MCF 10A (cell line): ENCODE data around the gene RPRML. TPM values are rescaled to one million over a fixed set of nuclear protein-coding genes. Genes with fewer than 3 reads are reported as not detected.

ENCODE experiments used
- BruUV-seq: library from RNA; stranded (reverse); fragments of 400-500 nt; replicated peaks from 2 replicates; lab custom pipeline; 2021; lab: Mats Ljungman, UMichigan
- CTCF ChIA-PET: fragments of 300-600 bp; sonication (Branson Sonifier 250); formaldehyde crosslinking; extraction: SDS; loops from one replicate; lab custom pipeline; 2021; ENCODE audit warnings: antibody characterized with exemption, inconsistent platforms; lab: Yijun Ruan, JAX
- POLR2A ChIA-PET: fragments of 300-600, 350-650 bp; sonication (Branson Sonifier 250); formaldehyde crosslinking; extraction: SDS; loops from one replicate; lab custom pipeline; 2020; ENCODE audit warnings: antibody characterized with exemption, inconsistent platforms; lab: Yijun Ruan, JAX
- DNase-seq: peaks from one replicate; pipeline ENCODE4 v3.0.0-alpha.2; 2018; ENCODE audit not compliant: unreplicated experiment
- H3K27ac Mint-ChIP-seq: one replicate; pipeline ENCODE4 v1.8.0; 2022; ENCODE audit warnings: mild to moderate bottlenecking, low read depth, mixed read lengths; ENCODE audit not compliant: unreplicated experiment
- H3K27me3 Mint-ChIP-seq: one replicate; pipeline ENCODE4 v1.8.0; 2022; ENCODE audit warnings: mixed read lengths; ENCODE audit not compliant: insufficient read depth, unreplicated experiment
- H3K36me3 Mint-ChIP-seq: one replicate; pipeline ENCODE4 v1.8.0; 2022; ENCODE audit warnings: mild to moderate bottlenecking, moderate library complexity, mixed read lengths; ENCODE audit not compliant: insufficient read depth, unreplicated experiment
- H3K4me1 Mint-ChIP-seq: one replicate; pipeline ENCODE4 v1.8.0; 2022; ENCODE audit warnings: mixed read lengths; ENCODE audit not compliant: insufficient read depth, unreplicated experiment
- H3K4me3 Mint-ChIP-seq: one replicate; pipeline ENCODE4 v1.8.0; 2022; ENCODE audit warnings: mild to moderate bottlenecking, moderate library complexity, mixed read lengths; ENCODE audit not compliant: unreplicated experiment
- H3K9me3 Mint-ChIP-seq: one replicate; pipeline ENCODE4 v1.8.0; 2022; ENCODE audit warnings: mixed read lengths; ENCODE audit not compliant: unreplicated experiment
- intact Hi-C: fragments of 100-400 bp; cut with micrococcal nuclease; formaldehyde crosslinking; loops from 2 replicates; pipeline ENCODE4 v1.14.1; 2022
- total RNA-seq: library from RNA; stranded (reverse); gene quantifications from 2 replicates; pipeline ENCODE4 v1.2.3, GENCODE V29; 2022
- TF ChIP-seq, protein P1 (sequence below): fragments of 200-600 bp; IDR thresholded peaks from one replicate; pipeline ENCODE4 v1.8.0; 2022; ENCODE audit warnings: antibody characterized with exemption, mild to moderate bottlenecking; ENCODE audit not compliant: unreplicated experiment

RPRML gene
- total RNA-seq, 1 experiment from 2014 or later: not detected

DNA sequence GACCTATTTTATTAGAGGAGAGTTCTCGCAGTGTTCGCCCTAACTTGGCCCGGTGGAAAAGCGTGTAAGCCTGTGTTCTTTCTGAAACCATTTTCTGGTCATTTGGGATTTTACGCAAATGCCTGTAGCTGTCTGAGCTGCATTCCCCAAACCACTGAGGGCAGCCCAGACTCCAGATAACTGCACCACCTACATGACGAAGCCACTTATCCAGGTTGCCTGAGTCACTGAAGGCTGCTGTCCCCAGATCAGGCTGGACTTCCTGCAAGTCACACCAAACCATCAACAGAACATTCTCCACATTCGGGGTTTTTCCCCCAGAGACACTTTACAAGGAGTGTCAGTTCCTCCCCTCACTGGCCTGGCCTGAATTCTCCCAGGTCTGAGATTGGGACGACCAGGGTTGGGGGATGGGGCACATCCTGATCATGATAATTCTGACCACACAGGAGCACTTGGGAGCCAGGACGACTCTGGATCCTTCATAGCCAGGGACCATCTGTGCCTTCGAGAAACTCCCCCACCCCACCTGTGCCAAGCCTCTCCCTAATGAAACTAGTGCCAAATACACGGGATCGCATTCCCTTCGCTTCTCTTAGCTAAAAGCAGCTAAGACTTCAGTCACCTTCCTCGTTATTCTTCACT, 2.3 kb downstream of the RPRML start:
- intact Hi-C loops: no loop called here

DNA sequence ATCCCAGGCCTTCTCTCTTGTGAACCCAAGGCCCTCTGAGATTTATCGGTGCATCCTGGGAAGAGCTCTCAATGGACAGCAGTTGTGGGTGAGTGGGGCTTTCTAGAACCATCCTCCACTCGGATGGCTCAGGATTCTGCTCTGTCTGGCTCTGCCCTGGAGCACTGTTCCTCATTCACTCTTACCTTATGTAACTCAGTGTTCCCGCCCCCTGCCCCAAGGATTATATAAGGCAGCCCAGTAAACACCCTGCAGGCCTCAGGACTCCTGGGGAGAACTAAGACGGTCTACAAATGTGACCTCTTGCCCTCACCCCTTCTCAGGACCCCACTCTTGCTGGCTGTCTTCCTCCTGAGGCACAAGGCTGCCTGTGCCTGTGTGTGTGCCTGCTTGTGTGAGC, 3.8 kb downstream of the RPRML start:
- Mint-ChIP-seq H3K27ac (no peak overlapping the region), H3K4me1 (no peaks in the 10 kb centered on the region), H3K4me3 (no peak overlapping the region), H3K9me3 (no peaks in the 10 kb centered on the region), H3K36me3 (no peaks in the 10 kb centered on the region), H3K27me3 (peaks cover 81% of the 10 kb centered on the region)
- BruUV-seq: no TSS peak
- POLR2A ChIA-PET: interaction anchor here (0.6 kb wide), 1 partner anchor 33 kb away, joined by 3 read pairs; no protein-coding TSS in a partner anchor
- no peak for DNase-seq
- TF ChIP-seq, protein P1, sequence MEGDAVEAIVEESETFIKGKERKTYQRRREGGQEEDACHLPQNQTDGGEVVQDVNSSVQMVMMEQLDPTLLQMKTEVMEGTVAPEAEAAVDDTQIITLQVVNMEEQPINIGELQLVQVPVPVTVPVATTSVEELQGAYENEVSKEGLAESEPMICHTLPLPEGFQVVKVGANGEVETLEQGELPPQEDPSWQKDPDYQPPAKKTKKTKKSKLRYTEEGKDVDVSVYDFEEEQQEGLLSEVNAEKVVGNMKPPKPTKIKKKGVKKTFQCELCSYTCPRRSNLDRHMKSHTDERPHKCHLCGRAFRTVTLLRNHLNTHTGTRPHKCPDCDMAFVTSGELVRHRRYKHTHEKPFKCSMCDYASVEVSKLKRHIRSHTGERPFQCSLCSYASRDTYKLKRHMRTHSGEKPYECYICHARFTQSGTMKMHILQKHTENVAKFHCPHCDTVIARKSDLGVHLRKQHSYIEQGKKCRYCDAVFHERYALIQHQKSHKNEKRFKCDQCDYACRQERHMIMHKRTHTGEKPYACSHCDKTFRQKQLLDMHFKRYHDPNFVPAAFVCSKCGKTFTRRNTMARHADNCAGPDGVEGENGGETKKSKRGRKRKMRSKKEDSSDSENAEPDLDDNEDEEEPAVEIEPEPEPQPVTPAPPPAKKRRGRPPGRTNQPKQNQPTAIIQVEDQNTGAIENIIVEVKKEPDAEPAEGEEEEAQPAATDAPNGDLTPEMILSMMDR: no peak
- intact Hi-C loops: no loop called here
- CTCF ChIA-PET: interaction anchor here (0.7 kb wide), 1 partner anchor 13 kb away, joined by 3 read pairs; no protein-coding TSS in a partner anchor

More for the DNA sequence above, 2.3 kb downstream of the RPRML start:
- Mint-ChIP-seq H3K4me3 (no peak overlapping the region), H3K27ac (no peak overlapping the region), H3K27me3 (peaks cover 81% of the 10 kb centered on the region), H3K9me3 (no peaks in the 10 kb centered on the region), H3K36me3 (no peaks in the 10 kb centered on the region), H3K4me1 (no peaks in the 10 kb centered on the region)
- ChIA-PET POLR2A (no interaction called here), CTCF (no interaction called here)
- TF ChIP-seq, protein P1: no peak
- BruUV-seq: no TSS peak
- DNase-seq: no peak

DNA sequence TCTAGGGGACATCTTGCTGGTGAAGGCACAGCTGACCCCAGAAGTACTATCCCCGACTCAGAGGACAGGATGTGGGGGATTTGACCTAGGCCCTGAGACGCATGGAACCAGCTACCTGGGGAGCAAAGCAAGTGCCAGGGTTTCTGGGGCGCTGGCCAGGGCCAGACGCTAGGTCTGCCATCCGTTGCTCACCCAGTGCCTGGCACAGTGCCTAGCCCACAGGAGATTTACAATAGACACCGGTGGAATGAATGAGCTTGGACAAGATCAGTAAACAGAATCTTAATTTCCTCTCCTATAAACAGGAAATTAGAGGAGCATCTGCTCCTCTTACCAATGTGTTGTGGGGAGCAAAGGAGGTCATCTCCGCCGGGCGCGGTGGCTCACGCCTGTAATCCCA, 5.0 kb downstream of the RPRML start:
- Mint-ChIP-seq H3K4me3 (no peak overlapping the region), H3K27me3 (peaks cover 82% of the 10 kb centered on the region), H3K27ac (no peak overlapping the region), H3K36me3 (no peaks in the 10 kb centered on the region), H3K4me1 (no peaks in the 10 kb centered on the region), H3K9me3 (no peaks in the 10 kb centered on the region)
- intact Hi-C loops: no loop called here
- no peak for DNase-seq
- CTCF ChIA-PET: interaction anchor here (0.6 kb wide), 1 partner anchor 59 kb away, joined by 3 read pairs; no protein-coding TSS in a partner anchor
- TF ChIP-seq, protein P1: no peak
- POLR2A ChIA-PET: no interaction called here
- BruUV-seq: no TSS peak

DNA sequence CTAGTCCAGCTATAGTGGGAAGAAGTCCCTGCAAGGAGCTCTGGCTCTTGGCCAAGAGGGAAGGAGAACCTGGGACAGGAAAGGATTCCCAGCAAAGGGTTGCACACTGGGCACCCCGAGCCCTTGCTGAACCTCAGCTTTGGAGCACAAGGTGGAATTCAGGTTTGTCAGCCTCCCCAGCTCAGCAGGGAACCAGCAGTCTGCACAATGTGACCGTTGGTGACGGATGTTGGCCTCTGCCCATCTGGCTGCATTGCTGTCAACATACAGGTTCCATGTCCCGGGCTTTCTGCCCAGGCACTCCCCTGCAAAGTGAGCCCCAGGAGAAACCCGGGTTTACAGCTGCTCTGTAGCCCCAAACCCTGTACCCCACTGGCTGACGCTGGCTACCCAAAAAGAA, 6.7 kb downstream of the RPRML start:
- ChIA-PET POLR2A (interaction anchor here (0.6 kb wide), 1 partner anchor 108 kb away, joined by 3 read pairs; no protein-coding TSS in a partner anchor), CTCF (no interaction called here)
- H3K27me3 Mint-ChIP-seq: peaks cover 86% of the 10 kb centered on the region
- no peaks in the 10 kb centered on the region for H3K4me1 Mint-ChIP-seq
- intact Hi-C loops: no loop called here
- H3K27ac Mint-ChIP-seq: no peak overlapping the region
- no peak overlapping the region for H3K4me3 Mint-ChIP-seq
- H3K36me3 Mint-ChIP-seq: no peaks in the 10 kb centered on the region
- no peak for DNase-seq
- no peaks in the 10 kb centered on the region for H3K9me3 Mint-ChIP-seq
- no TSS peak for BruUV-seq
- TF ChIP-seq, protein P1: no peak
